ENCODE data around the gene RPS6KC1. TPM values are rescaled to one million over a fixed set of nuclear protein-coding genes. Genes with fewer than 3 reads are reported as not detected.

RPS6KC1 gene
- total and polyA plus RNA-seq, 9 of the 15 experiments (the other 6 are each of a cell fraction or from before 2014, with no cell fraction given), result 4.3 to 34.6 (median 20.9) TPM

GRCh38 chr1:213260311-213261075 lies 209.5 kb downstream of the RPS6KC1 start (continued):
- TF ChIP-seq ZBTB7A (IDR thresholded peaks at IDR 0.05; ENCODE audit: borderline replicate concordance, control insufficient read depth, low read depth, low read length) (no peak), PML (IDR thresholded peaks at IDR 0.05; ENCODE audit: low read length) (peak; percentile 57; the same call in 1 of the 2 replicates), ZFPM2 (CRISPR knock-in tag; IDR thresholded peaks at IDR 0.05) (no peak), SUPT5H (IDR thresholded peaks at IDR 0.05) (no peak), HNRNPL (IDR thresholded peaks at IDR 0.05; ENCODE audit: low read depth, low read length) (no peak), NRF1 (conservative IDR thresholded peaks at IDR 0.05 in 1 of 2, IDR thresholded peaks at IDR 0.05 in 1 of 2) (no peak), MTF1 (CRISPR knock-in tag; IDR thresholded peaks at IDR 0.05; ENCODE audit: borderline replicate concordance) (no peak), ARID2 (IDR thresholded peaks at IDR 0.05) (no peak), KLF16 (IDR thresholded peaks at IDR 0.05) (0 out of 2 replicates have a peak, but pooled peaks have one; percentile 15), MBD1 (CRISPR knock-in tag; IDR thresholded peaks at IDR 0.05) (no peak), SOX6 (IDR thresholded peaks at IDR 0.05) (peak; percentile 86), NKRF (IDR thresholded peaks at IDR 0.05; ENCODE audit: borderline replicate concordance) (no peak), ZNF408 (CRISPR knock-in tag; IDR thresholded peaks at IDR 0.05; ENCODE audit: low read depth) (no peak), TEAD4 (IDR thresholded peaks at IDR 0.05; ENCODE audit: low read length) (peak; percentile 81), TEAD4 (CRISPR knock-in tag; IDR thresholded peaks at IDR 0.05; ENCODE audit: borderline replicate concordance) (no peak)

Measured in K562 (cell line).